HG03196 (cell line): Measurements from ENCODE around the gene SLC9A1.

Source experiments
- ATAC-seq: cut with Tn5 transposase; IDR thresholded peaks from one replicate; pipeline ENCODE4 v1.9.1; 2021; ENCODE audit not compliant: unreplicated experiment

SLC9A1 gene

GRCh38 chr1:27084107-27084506 lies 70.8 kb downstream of the SLC9A1 start:
- no peak for ATAC-seq

GRCh38 chr1:27077968-27078367 lies 77.0 kb downstream of the SLC9A1 start:
- no peak for ATAC-seq

- no peak for ATAC-seq
These were observed 78.1 kb downstream of the SLC9A1 start for GRCh38 chr1:27076803-27077202.

GRCh38 chr1:27074175-27074780 lies 80.6 kb downstream of the SLC9A1 start:
- no peak for ATAC-seq

GRCh38 chr1:27071049-27071416 lies 83.9 kb downstream of the SLC9A1 start:
- ATAC-seq: no peak

GRCh38 chr1:27070390-27071048 lies 84.4 kb downstream of the SLC9A1 start:
- ATAC-seq: no peak

- ATAC-seq: no peak
These were observed 86.0 kb downstream of the SLC9A1 start for GRCh38 chr1:27068922-27069321.

- ATAC-seq: no peak
These were observed 88.8 kb downstream of the SLC9A1 start for GRCh38 chr1:27065999-27066630.

GRCh38 chr1:27060891-27061290 lies 94.0 kb downstream of the SLC9A1 start:
- no peak for ATAC-seq

- no peak for ATAC-seq
These were observed 95.8 kb downstream of the SLC9A1 start for GRCh38 chr1:27058966-27059669.

GRCh38 chr1:27057801-27058625 lies 96.9 kb downstream of the SLC9A1 start:
- ATAC-seq: no peak

GRCh38 chr1:27057389-27057788 lies 97.5 kb downstream of the SLC9A1 start:
- no peak for ATAC-seq

GRCh38 chr1:27053977-27054753 lies 100.8 kb downstream of the SLC9A1 start:
- ATAC-seq: no peak

- no peak for ATAC-seq
These were observed 102.4 kb downstream of the SLC9A1 start for GRCh38 chr1:27052527-27052926.

GRCh38 chr1:27049607-27050006 lies 105.3 kb downstream of the SLC9A1 start:
- ATAC-seq: no peak

- ATAC-seq: no peak
These were observed 105.8 kb downstream of the SLC9A1 start for GRCh38 chr1:27049100-27049499.
